ENCODE results near the gene DDX27. TPM values are rescaled to one million over a fixed set of nuclear protein-coding genes. Genes with fewer than 3 reads are reported as not detected.
A peak's percentile ranks its signal among the peaks of the same experiment; 100 is the strongest.

Gene DDX27
- total RNA-seq, 1 donor from 2014 or later: 30.5 TPM

- TF ChIP-seq CTCF (IDR thresholded peaks at IDR 0.05): peak; percentile 9
- Mint-ChIP-seq H3K27me3 (ENCODE audit: unreplicated experiment) (no peaks in the 10 kb centered on the region), H3K4me3 (ENCODE audit: unreplicated experiment) (no peak overlapping the region), H3K27ac (ENCODE audit: unreplicated experiment) (no peak overlapping the region), H3K4me1 (ENCODE audit: unreplicated experiment) (no peaks in the 10 kb centered on the region), H3K9me3 (ENCODE audit: unreplicated experiment) (peaks cover 10% of the 10 kb centered on the region), H3K36me3 (ENCODE audit: unreplicated experiment) (no peaks in the 10 kb centered on the region)
- no peak for DNase-seq (ENCODE audit: extremely low spot score, unreplicated experiment)
Observed at GRCh38 chr20:49207076-49207475, 12.1 kb upstream of the DDX27 start.

GRCh38 chr20:49210101-49210756 lies 9.0 kb upstream of the DDX27 start:
- no peaks in the 10 kb centered on the region for H3K36me3 Mint-ChIP-seq (ENCODE audit: unreplicated experiment)
- no peaks in the 10 kb centered on the region for H3K27me3 Mint-ChIP-seq (ENCODE audit: unreplicated experiment)
- no peak overlapping the region for H3K4me3 Mint-ChIP-seq (ENCODE audit: unreplicated experiment)
- TF ChIP-seq CTCF (IDR thresholded peaks at IDR 0.05): no peak
- H3K9me3 Mint-ChIP-seq (ENCODE audit: unreplicated experiment): peaks cover 10% of the 10 kb centered on the region
- H3K27ac Mint-ChIP-seq (ENCODE audit: unreplicated experiment): no peak overlapping the region
- no peak for DNase-seq (ENCODE audit: extremely low spot score, unreplicated experiment)
- H3K4me1 Mint-ChIP-seq (ENCODE audit: unreplicated experiment): no peaks in the 10 kb centered on the region

DNA sequence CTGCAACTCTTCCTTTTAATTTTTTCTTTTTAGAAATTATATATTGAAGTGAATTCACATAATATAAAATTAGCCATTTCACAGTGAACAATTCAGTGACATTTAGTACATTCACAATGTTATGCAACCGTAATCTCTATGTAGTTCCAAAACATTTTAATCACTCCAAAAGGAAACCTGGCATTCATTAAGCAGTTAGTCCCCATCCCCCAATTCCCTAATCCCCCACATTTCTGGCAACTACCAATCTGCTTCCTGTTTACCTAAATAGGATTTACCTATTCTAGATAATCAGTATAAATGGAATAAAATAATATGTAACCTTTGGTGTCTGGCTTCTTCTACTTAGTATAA lies 8.5 kb upstream of the DDX27 start:
- Mint-ChIP-seq H3K36me3 (ENCODE audit: unreplicated experiment) (no peaks in the 10 kb centered on the region), H3K27ac (ENCODE audit: unreplicated experiment) (no peak overlapping the region)
- no peak for DNase-seq (ENCODE audit: extremely low spot score, unreplicated experiment)

GRCh38 chr20:49214571-49214970 lies 4.6 kb upstream of the DDX27 start:
- Mint-ChIP-seq H3K4me1 (ENCODE audit: unreplicated experiment) (peaks cover 8% of the 10 kb centered on the region), H3K36me3 (ENCODE audit: unreplicated experiment) (no peaks in the 10 kb centered on the region), H3K27ac (ENCODE audit: unreplicated experiment) (no peak overlapping the region), H3K27me3 (ENCODE audit: unreplicated experiment) (no peaks in the 10 kb centered on the region), H3K9me3 (ENCODE audit: unreplicated experiment) (peaks cover 10% of the 10 kb centered on the region), H3K4me3 (ENCODE audit: unreplicated experiment) (no peak overlapping the region)
- DNase-seq (ENCODE audit: extremely low spot score, unreplicated experiment): no peak
- no peak for TF ChIP-seq CTCF (IDR thresholded peaks at IDR 0.05)

More for the DNA sequence above, 8.5 kb upstream of the DDX27 start:
- Mint-ChIP-seq H3K4me3 (ENCODE audit: unreplicated experiment) (no peak overlapping the region), H3K9me3 (ENCODE audit: unreplicated experiment) (peaks cover 10% of the 10 kb centered on the region), H3K4me1 (ENCODE audit: unreplicated experiment) (no peaks in the 10 kb centered on the region), H3K27me3 (ENCODE audit: unreplicated experiment) (no peaks in the 10 kb centered on the region)
- TF ChIP-seq CTCF (IDR thresholded peaks at IDR 0.05): no peak

DNA sequence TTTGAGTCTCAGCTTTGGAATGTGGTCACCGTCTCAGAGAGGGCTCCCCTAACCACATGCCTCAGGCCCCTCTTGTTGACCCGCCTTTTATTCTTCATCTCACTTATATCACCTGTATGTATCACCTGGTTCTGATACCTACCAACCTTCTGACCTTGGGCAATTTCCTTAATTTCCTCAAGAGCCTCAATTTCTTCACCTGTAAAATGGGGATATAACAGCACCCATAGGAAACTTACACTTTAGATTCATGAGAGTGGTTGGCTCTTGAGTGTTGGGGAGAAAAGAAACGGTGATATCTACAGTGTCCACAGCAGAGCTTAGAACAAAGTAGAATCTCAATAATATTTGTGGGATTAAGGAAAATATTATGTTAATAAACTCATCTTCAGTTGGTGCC lies 4.0 kb upstream of the DDX27 start:
- H3K36me3 Mint-ChIP-seq (ENCODE audit: unreplicated experiment): no peaks in the 10 kb centered on the region
- peaks cover 13% of the 10 kb centered on the region for H3K4me1 Mint-ChIP-seq (ENCODE audit: unreplicated experiment)
- H3K9me3 Mint-ChIP-seq (ENCODE audit: unreplicated experiment): peaks cover 7% of the 10 kb centered on the region
- no peaks in the 10 kb centered on the region for H3K27me3 Mint-ChIP-seq (ENCODE audit: unreplicated experiment)
- DNase-seq (ENCODE audit: extremely low spot score, unreplicated experiment): no peak
- H3K4me3 Mint-ChIP-seq (ENCODE audit: unreplicated experiment): no peak overlapping the region
- H3K27ac Mint-ChIP-seq (ENCODE audit: unreplicated experiment): no peak overlapping the region
- TF ChIP-seq CTCF (IDR thresholded peaks at IDR 0.05): no peak

Data from osteocyte (in vitro differentiated cells).